D341Med (cell line): ENCODE measurements around the gene IRF2.

Source experiments
- DNase-seq: peaks from one replicate; pipeline ENCODE4 v3.0.0; 2012; ENCODE audit warnings: low spot score

The IRF2 gene

DNA sequence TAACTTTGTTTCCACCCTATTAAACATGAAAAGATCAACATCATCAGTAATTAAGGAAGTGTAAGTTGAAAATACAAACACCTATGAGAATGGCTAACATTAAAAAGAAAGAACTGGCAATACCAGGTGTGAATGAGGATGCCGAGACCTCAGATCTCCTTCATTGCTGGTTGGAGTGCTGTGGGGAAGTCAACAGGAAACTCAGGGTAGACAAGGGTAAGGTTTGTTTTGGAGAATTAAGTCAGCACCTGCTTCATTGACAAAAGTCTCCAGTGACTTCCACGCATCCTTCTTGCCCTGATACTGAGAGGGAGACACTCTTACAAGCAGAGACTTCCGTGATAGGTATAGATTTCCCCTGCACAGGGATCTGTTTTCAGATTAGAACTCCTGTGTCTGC, 106.1 kb downstream of the IRF2 start:
- DNase-seq = no peak

DNA sequence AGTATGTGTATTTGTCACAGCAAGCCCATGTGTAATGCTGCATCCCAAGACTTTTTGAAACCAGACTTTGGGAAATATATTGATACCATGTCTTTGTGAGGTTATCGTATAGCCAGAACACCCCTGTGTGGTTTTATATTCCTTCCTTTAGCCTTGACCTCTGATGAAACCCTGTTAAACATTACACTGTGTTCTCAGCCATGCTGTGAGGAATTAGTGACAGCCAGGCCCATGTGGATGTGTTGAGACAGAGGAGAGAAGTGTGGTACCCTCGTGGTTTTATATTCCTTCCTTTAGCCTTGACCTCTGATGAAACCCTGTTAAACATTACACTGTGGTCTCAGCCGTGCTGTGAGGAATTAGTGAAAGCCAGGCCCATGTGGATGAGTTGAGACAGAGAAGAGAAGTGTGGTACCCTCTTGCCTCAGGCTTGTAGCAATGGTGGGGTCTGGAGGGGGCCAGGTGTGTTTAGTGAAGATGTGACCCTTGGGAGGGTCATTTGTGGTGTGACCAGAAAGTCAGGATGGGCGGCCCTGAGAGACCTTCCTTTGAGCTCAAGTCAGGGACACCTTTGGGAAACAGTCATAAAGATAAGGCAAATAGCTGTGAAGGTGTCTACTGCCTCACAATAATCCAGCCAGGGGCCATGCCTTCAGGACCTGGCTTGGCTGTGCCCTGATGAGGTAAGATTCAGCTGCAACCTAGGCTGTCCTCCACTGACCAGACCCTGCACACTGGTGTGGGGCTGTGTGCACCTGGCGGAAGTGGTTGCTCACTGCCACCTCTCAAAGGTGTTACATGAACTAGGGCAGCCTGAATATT, 110.0 kb downstream of the IRF2 start:
- no peak for DNase-seq

DNA sequence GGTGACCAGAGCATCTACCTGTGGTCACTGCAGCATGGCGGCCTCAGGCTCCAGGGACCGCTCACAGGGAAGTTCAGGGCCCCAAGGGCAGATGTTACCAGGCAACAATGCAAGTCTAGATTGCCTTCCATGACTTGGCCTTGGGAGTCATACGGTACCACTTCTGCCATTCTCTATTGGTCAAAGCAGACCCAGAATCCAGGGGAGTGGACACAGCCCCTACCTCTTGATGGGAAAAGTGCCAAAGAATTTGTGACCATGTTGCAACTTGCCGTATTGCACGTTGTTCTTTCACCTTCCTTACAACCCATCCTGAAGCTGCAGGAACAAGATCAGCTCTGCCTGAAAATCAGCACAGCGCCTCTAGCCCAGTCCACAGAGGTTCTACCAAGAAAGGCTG, 111.1 kb downstream of the IRF2 start:
- no peak for DNase-seq

DNA sequence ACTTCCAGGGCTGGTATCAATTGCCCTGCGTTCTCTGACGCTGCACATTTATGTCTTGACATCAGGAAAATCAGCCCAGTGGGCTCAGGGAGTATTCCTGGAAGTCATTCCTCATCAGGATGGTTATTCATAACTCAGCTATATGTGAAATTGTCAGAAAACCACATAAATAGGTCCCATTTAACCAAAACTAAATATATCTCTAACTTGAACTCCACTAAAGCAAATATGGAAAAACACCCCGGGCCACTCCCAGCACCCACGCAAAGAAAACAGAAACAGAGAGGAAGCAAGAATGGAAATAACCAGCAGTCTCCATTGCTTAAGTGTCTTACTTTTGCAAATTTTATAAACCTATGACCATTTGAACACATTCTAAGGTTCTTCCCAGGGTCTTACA, 112.0 kb downstream of the IRF2 start:
- DNase-seq = no peak

DNA sequence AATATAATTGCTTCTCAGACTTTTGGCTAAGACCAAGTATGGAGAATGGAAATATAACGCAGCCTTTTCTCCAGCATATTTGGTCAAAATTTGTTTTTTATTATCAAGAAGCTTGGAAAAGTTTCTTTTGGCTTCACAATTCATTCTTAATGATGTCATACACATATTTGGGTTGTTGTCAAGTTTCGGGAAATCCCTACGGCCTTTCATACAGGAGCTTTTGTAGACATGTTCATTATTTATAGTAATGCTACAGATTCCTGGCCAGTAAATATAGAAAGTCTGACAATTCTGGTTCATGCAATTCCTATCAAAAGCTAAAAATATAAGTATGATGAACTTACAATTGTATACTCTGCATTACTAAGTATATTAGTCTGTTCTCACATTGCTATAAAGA, 112.9 kb downstream of the IRF2 start:
- no peak for DNase-seq

DNA sequence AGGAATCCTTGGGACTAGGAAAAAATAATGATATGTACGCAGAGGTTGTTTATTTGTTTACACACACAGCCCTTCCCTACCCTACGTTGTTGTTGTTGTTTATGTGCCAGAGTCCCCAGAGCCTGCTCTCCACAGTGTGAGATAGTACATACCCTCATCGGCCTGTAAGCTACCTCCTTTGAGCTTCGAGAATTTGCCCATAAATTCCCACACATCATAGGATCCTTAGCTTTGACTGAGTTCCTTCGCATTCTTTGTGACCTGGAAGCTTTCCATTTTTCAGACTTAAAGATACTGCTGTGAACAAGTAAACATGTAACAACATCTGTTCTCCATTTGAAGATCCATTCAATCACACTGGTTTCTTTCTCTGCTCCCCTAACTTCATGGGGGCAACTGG, 114.5 kb downstream of the IRF2 start:
- no peak for DNase-seq

DNA sequence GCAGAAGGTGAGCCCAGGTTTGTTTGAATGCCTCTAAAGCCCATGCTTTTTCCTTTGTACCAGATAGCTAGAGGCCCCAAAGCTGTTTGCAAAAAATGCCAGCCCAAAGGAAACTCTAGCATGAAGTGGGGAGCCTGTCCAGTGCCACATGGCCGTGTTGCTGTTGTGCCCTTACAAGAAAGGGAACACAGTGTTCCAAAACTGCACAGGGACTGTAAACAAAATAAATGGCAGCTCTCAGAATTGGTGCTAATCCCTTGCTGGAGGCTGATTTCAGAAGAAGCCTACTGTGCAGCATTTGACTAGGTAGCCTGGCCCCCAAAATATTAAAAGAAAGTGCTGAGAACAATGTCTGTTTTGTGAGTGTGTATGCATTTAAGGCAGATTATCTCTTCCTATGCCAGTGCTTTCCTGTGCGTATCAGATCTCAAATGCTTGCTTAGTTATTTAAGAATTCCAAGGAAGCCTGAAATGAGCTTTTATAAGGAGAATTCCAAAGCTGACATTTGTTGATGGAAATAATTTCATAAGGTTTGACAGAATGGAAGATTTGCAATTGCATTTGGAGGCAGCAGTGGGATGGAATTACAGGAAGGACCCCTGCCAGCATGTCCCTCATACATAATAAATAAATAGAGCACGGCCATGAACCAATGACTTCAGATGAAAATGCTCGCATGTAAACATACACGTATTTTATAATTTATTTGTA, 115.7 kb downstream of the IRF2 start:
- DNase-seq = no peak

DNA sequence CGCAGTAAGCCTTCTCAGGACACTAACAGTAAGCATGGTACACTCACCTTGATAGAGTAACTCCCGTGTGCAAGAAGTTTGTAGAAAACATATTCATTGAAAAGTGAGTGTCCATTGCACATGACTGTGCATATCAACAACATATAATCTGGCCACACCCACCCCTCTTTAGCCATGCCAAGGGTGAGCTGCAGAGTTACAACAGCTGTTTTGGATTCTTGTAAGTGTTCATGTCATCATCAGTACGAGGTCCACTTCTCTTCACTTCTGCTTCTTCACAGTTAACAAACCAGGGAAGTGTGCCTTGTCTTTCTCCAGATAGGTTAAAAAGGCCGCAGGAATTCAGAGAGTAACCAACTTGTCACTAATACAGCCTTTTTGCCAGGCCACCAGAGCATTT, 116.6 kb downstream of the IRF2 start:
- no peak for DNase-seq

DNA sequence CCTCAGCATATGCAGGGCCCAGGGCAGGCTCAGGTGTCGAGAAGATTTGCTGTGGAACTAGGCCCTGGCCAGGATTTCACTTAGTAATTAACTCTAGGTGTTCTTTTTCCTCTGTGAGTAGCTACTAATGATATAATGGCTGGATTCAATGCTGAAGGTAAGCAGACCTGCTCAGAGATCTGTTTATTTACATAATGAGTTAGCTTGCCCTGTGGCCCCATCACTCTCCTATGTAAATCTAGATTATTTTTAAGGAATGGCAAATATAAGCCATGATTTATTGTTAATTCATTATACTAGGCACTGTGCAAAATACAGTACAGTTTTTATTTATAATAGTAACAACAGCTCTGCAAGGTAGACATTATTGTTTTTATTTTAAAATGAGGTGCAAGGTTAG, 117.2 kb downstream of the IRF2 start:
- no peak for DNase-seq

DNA sequence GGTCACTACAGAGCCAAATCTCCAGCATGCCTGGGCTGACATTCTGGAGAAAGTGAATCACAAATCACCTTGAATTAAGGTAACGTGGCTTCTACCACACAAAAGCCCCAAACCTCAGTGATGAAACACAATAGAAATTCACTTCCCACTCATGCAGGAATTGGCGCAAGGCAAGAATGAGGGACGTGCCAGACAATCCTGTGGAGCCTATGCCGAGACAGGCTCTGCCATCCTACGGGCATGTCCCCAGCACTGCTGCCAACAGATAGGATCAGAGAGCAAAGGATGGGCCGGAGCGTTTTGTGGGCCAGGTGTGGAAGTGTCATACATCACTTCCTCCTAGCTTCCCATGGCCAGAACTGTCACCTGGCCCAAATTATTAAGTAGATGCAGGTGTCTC, 118.0 kb downstream of the IRF2 start:
- no peak for DNase-seq

DNA sequence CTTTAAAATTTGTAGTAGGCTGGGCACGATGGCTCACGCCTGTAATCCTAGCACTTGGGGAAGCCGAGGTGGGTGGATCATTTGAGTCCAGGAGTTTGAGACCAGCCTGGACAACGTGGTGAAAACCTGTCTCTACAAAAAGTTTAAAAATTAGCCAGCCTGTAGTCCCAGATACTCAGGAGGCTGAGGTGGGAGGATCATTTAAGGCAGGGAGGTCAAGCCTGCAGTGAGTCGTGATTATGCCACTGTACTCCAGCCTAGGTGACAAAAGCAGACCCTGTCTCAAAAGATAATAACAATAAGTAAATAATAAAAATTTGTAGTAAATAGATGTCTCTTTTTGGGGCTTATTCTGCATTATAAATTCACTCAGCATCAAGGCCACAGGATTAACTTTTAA, 118.5 kb downstream of the IRF2 start:
- no peak for DNase-seq

DNA sequence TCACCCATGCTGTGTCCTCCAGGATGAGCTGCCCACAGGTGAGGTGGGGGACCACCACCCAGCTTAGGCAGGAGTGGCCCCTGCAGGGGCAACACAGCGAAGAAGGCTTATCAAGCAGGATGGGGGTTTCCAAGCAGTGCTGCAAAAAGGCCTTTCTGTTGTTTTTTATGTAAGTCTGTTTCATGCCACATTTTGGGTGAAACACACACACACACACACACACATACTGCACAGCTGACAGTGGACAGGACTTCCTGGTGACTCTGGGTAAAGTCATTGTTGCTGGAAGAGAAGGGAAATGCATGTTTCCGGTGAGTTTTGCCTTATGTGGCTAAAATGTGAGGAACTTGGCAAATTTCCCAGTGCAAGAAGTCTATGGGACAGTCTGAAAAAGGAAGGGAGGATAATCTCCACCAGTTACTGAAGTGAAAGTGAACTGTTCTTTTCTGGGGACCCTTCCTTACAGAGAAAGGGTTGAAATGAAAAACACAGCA, 119.2 kb downstream of the IRF2 start:
- DNase-seq = no peak

DNA sequence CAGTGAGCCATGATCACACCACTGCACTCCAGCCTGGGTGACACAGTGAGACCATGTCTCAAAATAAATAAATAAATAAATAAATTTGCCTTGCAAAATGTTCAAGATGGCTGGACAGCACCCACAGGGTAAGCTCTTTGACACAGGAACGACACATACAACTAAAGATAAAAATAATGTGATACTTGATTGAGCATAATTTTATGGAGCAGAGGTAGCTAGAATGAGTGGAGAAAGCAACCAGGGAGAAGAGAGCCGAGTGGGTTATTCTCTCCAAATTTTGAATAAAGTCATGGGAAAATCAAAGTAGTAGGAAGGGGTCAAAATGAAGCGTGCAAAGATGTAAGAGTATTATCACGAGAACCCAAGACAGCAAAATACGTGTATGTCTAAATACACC, 121.5 kb downstream of the IRF2 start:
- DNase-seq = no peak

DNA sequence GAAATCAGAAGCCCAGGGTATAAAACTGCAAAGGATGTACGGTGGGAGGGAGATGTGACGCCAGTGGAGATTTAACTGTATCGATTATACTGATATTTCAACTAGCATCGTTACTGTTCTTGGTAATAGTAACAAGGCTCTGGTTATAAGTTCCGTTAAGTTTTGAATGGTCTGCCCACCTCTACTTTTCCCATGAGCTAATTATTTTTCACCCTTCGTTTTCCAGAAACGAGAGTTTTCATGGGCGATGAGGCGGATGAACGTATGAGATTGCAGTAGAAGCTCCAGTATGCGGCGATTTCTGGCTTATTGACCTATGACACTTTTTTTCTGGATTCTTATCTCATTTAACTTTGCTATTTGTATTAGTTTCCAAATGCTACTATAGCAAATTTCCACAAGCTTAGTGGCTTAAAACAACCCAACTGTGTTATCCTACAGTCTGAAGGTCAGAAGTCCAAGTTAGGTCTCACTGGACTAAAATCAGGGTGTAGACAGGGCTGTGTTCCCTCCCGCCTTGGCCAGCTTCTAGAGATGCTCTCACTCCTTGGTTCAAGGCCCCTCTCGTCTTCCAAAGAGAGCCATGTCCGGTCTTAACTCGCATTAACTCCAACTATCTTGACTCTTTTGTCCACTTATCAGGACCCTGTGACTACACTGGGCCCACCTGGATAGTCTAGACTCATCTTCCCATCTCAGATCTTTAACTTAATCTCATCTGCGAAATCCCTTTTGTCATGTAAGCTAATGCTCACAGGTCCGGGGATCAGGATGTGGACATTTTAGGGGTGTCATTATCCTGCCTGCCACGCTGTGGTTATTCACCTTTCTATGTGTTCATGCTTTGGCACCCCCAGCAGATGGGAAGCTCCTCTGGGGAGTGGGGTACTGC, 122.5 kb downstream of the IRF2 start:
- DNase-seq = no peak

DNA sequence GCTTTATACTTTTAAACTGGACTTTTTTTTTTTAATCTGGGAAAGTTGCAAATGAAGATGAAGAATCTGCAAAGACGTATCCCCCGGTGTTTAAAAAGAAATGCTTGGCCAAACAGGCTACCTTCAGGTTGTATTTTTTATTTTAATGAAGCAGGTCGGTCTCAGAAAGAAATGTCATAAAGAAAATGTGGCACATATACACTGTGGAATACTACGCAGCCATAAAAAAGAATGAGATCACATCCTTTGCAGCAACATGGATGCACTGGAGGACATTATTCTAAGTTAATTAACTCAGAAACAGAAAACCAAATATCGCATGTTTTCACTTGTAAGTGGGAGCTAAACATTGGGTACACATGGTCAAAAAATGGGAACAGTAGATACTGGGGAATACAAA, 123.4 kb downstream of the IRF2 start:
- DNase-seq = no peak

DNA sequence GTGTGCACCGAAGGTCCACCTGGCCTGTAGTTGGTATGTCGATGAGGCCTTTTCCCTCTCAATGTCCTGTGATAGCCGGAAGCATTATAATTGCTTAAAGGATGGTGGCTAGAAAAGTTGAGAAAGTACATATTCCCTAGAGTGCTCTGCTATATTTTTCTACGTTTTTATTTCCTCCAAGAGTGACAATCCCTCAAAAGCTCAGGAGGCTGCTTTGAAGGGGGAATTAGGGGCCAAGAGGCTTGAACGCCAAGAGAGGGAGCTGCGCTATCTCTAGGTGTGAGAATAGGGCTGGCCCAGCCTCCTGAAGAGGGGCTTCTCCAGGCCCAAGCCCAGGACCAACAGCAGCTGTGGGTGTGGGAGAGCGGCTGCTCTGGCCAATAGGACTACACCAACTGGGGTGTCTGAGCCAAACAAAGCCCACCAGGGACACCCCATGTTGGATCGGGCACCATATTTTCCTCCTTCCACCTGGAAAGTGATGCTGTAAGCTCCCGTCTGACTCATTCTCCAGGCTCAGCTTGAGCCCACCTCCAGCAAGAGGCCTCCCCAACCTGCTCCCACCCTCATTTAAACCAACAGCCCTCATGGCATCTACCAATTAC, 124.0 kb downstream of the IRF2 start:
- DNase-seq = no peak

DNA sequence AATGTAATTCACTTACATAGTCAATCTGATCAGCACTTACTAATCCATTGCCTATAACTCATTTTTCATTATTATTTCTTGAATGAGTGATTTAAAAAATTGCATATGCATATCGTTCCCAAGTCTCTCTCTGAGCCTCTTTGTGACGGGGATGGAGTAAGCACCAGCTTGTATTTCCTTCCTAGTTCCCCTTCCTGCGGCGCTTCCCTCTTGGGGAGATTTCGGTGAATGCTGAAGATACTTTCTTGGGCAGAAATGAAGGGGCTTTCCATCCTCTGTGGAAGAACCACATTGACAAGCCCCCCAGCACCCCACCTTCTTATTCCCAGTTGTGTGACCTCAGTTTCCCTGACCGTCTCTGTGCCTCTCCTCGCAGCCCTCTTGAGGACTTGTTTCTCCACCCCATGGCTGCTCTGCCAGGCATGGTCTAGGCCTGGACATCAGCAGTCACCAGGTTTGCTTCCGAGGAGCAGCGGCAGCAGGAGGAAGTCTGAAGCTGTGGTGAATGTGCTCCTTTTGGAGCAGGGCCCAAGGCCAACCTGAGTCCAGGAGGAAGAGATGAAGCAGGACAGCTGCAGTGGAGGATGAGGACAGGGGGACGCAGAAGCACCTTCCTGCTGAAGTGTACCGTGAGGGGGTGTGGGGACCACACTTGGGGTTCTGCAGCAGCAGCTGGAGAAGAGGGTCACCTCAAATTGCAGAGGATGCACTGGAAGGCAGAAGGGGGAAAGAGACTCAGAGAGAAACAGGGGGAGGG, 124.9 kb downstream of the IRF2 start:
- DNase-seq = no peak

DNA sequence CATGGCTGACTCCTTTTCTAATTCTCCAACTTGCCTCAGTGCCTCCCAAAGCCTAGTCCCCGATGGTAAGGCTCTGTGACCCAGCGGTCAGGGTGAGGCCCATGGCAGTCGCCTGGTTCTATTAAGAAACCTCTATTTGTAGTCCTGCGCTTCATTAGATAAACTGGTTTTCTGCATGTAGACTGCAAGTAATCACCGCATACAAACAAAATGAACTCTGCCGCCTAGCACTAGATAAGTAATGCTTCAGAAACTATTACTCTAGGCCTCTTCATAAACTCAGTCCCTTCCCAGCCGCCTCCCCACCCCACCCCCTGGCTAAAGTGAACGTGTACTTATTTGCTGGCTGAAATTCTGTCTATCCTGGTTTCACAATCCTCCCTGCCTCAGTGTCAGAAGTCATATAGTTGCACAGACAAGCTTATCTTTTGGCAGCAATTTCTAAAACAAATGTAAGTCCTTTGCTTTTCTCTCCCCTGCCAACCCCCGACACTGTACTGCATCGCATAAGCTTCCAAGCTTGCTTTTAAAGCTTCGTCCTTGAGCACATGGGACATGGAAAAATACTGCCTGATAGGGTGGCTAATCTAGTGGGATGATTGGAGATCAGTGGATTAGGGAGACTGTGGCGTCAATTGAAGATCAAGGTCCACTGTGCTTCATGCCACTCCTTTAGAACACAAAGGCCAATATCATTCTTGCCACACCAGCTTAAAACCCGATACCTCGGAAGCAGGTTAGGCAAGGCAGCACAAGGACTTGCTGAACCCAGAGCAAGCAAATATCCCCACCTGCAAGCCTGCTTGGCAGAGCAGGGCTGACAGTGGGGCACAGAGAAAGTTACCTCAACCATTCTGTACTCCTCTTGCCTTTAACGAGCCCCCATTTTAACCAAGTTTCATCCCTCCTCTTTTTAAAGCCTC, 125.8 kb downstream of the IRF2 start:
- DNase-seq = no peak

DNA sequence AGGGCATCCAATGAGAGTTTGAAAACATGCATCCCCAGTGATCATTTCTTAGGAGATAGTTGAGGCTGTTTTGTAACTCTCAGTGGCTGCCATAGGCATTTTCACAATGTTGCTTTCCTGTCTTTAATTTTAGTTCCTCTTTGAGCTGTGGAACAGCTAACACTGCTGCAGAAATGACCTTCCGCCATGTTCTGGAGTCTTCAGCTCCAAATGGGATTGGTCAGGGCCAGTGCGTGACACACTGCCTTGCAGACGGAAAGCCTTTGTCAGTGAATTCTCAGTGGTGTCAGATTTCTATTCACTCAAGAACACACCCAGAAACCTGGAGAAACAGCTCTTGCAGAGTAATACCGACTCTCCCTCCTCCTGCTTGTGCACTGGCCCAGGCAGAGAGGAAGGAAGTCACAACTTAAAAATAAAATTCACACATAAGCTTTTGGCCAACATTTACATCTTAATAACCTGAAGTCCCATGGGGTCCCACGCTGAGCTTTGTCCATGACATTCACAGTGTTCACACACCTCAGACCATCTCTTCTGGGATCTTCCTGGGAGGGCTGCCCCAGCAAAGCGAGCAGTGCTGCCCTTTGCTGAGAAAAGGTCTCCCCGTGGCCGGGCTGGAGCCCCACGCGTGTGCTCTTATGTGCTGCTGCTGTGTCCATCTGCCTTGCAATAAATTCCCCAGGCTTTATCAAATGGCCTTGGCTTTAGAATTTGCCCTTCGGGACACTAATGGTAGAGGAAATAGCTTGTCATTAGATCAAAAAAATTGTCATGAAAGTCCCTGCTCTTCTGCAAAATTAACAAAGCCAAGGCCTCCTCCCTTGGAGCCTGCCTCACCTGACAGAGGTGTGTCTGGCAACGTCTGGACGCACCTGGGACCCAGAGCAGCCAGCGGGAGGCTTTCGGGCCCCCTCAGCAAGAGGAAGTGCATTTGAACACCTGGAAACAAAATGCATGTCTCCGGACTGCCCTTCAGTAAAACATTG, 126.8 kb downstream of the IRF2 start:
- no peak for DNase-seq
